Epithelial cell of proximal tubule (primary cell): ENCODE measurements around the gene TIMP2. TPM values are rescaled to one million over a fixed set of nuclear protein-coding genes. Genes with fewer than 3 reads are reported as not detected.

Experiments used
- DNase-seq: peaks from one replicate; pipeline ENCODE4 v3.0.0-alpha.2; 2011; ENCODE audit warnings: low read depth
- H3K4me3 ChIP-seq: 2 replicates; pipeline ENCODE4 v1.5.1; 2011; ENCODE audit warnings: low read depth, mild to moderate bottlenecking, low read length
- CTCF ChIP-seq: conservative IDR thresholded peaks from 2 replicates; pipeline ENCODE4 v1.5.1; 2012; ENCODE audit warnings: low read depth, mild to moderate bottlenecking, low read length
- total RNA-seq: library from RNA; depleted of rRNA; stranded (reverse); fragments of >200 nt; gene quantifications from 2 replicates; pipeline ENCODE4 v1.2.3, GENCODE V29; 2015

TIMP2 gene
- total RNA-seq, 1 donor from 2014 or later, result 64.9 TPM

DNA sequence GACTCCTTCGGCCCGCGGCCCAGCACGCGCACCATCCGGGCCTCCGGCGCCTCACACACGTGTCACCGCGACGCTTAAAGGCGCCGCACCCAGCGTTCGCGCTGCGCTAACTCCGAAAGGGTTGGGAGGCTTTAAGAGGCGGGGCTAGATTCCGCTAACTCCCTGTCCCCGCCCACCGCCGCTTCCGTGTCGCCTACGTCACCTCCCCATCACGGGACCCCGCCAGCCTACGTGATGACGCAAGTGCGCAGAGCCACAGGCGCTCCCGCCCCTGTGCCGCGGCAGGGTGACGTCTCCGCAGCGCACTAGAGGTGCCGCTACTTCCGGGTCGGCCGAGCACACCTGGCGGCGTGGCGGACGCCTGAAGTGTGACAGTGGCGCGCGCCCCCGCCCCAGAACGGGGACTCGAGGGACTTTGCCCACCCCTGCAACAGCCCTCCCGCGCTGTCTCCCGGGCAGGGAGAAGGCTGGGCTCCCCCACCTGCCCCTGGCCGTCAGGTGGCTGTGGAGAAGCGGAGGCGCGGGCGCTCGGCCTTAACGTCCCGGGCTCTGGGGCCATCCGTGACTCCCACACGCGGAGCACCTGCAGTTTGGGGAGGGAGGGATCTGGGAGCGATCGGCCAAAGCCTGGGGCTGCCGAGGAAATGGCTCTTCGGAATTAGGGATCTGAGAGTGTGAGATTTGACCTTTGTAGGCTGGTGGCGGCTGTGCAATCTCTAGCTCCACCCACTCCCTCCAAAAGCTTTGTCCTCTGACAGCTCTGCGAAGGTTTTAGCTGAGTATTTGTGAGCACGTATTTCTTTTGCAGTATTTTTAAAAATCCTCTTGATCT is 84.2 kb downstream of the TIMP2 start, which contains the start of gene USP36:
USP36 (minus strand) TSS at position 35 of the 832 bp plus-strand sequence. CDS start 4,451 bp downstream, outside the sequence.
- H3K4me3 ChIP-seq, result peak within 1 kb of the TSS; percentile 93

DNA sequence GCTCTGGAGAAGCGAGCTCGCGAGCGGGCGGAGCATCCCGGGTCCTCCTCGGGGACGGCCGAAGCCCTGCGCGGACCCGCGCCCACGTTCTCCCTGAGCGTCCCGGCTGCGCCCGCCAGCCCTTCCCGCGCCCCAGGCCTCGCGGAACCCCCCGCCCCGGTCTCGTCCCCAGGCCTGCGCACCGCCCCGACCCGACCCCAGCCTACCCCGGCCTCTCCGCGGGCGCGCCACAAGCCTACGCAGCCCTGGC is 84.7 kb downstream of the TIMP2 start:
- TF ChIP-seq CTCF, result no peak
- DNase-seq, result no peak
- peak overlapping the region; percentile 93 for H3K4me3 ChIP-seq

More for the DNA sequence above, 84.2 kb downstream of the TIMP2 start, which contains the start of gene USP36:
- TF ChIP-seq CTCF, result no peak
- DNase-seq, result peak; percentile 82

- no peak for DNase-seq
- no peak for TF ChIP-seq CTCF
- peak overlapping the region; percentile 93 for H3K4me3 ChIP-seq
These were observed 85.2 kb downstream of the TIMP2 start for GRCh38 chr17:78839762-78840529.

GRCh38 chr17:78839235-78839761 is 85.9 kb downstream of the TIMP2 start:
- no peak for TF ChIP-seq CTCF
- DNase-seq, result no peak
- H3K4me3 ChIP-seq, result peak overlapping the region; percentile 93

DNA sequence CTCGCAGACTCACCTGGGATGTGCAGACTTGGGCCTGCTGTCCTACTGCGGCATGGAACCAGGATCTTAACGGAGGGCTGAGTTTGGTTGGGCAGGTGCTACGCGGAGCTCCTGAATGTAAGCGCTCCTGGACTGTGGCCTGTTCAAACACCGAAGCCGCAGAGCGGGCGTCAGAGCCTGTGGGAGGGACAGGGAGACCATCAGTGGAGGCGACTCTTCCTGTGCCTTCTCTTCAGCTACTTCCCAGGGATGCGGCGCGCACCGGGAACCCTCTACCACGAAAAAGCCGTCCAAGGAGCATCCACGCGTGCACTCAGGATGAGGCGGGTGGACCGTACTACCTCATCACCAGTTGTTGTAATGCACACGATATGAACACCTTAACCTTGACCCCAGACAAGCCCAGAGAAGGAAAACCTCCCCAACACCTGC is 86.6 kb downstream of the TIMP2 start:
- H3K4me3 ChIP-seq, result no peak overlapping the region
- DNase-seq, result no peak
- no peak for TF ChIP-seq CTCF

DNA sequence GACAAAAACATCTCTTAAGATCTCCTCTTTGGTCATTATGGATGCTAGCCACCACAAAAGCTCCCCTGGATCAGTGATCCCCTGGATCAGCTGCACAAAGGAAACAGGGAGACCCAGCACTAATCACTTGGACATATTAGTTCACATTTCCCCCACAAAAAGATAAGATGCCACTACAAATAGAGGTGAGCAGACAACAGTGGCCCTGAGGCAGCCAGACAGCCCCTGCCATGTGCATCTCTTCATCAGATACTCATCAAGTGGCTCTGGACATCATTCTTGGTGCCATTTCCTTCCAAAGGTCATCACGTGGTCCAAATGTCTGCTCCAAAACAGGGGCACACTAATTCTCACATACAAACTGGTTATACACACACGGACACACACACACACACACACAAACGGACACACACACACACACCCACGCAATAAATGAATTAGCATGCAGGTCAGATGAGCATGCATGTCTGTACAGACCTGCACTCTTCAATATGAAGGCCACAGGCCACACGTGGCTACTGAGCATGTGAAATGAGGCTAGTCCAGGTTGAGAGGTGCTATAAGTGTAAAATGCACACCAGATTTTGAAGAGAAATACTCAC is 88.7 kb downstream of the TIMP2 start:
- TF ChIP-seq CTCF, result no peak
- H3K4me3 ChIP-seq, result no peak overlapping the region
- DNase-seq, result no peak
